GM12801 (cell line): ENCODE data around the gene SIRT4.

Source experiments
- CTCF ChIP-seq: IDR thresholded peaks from one replicate; pipeline ENCODE4 v1.5.1; 2011; ENCODE audit warnings: control low read depth; ENCODE audit not compliant: insufficient read length; ENCODE audit errors: extremely low read depth

SIRT4 gene

GRCh38 chr12:120357104-120357503 is 55.0 kb downstream of the SIRT4 start:
- no peak for TF ChIP-seq CTCF

GRCh38 chr12:120358412-120359100 is 56.4 kb downstream of the SIRT4 start:
- no peak for TF ChIP-seq CTCF

DNA sequence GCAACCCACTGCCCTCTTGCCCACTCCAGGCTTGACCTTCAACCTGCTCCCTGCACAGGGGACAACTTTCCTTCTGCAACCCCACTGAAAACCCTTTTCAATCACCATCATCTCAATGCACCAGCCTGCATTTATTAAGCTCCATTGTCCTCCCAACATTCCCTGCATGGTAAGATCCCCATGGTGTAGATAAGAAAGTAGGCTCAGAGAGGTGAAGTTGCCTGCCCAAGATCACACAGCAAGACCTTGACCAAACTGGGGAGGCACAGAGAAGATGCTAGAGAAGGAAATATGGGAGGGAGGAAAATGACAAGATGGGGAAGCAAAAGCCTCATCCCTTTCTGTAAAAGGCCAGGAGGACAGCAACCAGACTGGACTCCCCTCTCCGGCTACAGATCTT is 57.0 kb downstream of the SIRT4 start:
- no peak for TF ChIP-seq CTCF

GRCh38 chr12:120361506-120362208 is 59.5 kb downstream of the SIRT4 start:
- no peak for TF ChIP-seq CTCF
